ENCODE results near the gene THAP12.
"Not testable (repeated sequence)": the region's sequence is repeated elsewhere in the genome, so short reads cannot be mapped to it uniquely, and the experiment has no call there.

THAP12 gene

GRCh38 chr11:76419896-76420295, 39.0 kb upstream of the THAP12 start:
- TF ChIP-seq CTCF (IDR thresholded peaks at IDR 0.05): peak; percentile 35
- no peaks in the 10 kb centered on the region for H3K36me3 ChIP-seq (ENCODE audit: control insufficient read depth, insufficient read depth, low read length)
- no peaks in the 10 kb centered on the region for H3K27me3 ChIP-seq (ENCODE audit: control insufficient read depth, insufficient read depth, low read length)
- H3K4me3 ChIP-seq (ENCODE audit: low read depth, low read length): no peak overlapping the region
- no peak overlapping the region for H3K27ac ChIP-seq
- H3K9me3 ChIP-seq (ENCODE audit: control insufficient read depth, low read length): no peaks in the 10 kb centered on the region
- no peaks in the 10 kb centered on the region for H3K4me1 ChIP-seq
- H3K4me2 ChIP-seq (ENCODE audit: low read length): no peak overlapping the region
- no peaks in the 10 kb centered on the region for H3K79me2 ChIP-seq
- no peak overlapping the region for H2AFZ ChIP-seq
- H3K9ac ChIP-seq: no peak overlapping the region

GRCh38 chr11:76415073-76415472, 34.1 kb upstream of the THAP12 start:
- H3K9me3 ChIP-seq (ENCODE audit: control insufficient read depth, low read length): no peaks in the 10 kb centered on the region
- no peaks in the 10 kb centered on the region for H3K4me1 ChIP-seq
- no peaks in the 10 kb centered on the region for H3K36me3 ChIP-seq (ENCODE audit: control insufficient read depth, insufficient read depth, low read length)
- H3K27ac ChIP-seq: no peak overlapping the region
- no peak overlapping the region for H3K4me2 ChIP-seq (ENCODE audit: low read length)
- H3K4me3 ChIP-seq (ENCODE audit: low read depth, low read length): no peak overlapping the region
- no peaks in the 10 kb centered on the region for H3K27me3 ChIP-seq (ENCODE audit: control insufficient read depth, insufficient read depth, low read length)
- no peak overlapping the region for H3K9ac ChIP-seq
- no peaks in the 10 kb centered on the region for H3K79me2 ChIP-seq
- no peak overlapping the region for H2AFZ ChIP-seq
- TF ChIP-seq CTCF (IDR thresholded peaks at IDR 0.05): no peak

GRCh38 chr11:76410851-76411357, 30.0 kb upstream of the THAP12 start:
- no peaks in the 10 kb centered on the region for H3K9me3 ChIP-seq (ENCODE audit: control insufficient read depth, low read length)
- TF ChIP-seq CTCF (IDR thresholded peaks at IDR 0.05): no peak
- no peak overlapping the region for H3K27ac ChIP-seq
- H3K27me3 ChIP-seq (ENCODE audit: control insufficient read depth, insufficient read depth, low read length): no peaks in the 10 kb centered on the region
- no peak overlapping the region for H3K4me2 ChIP-seq (ENCODE audit: low read length)
- peaks cover 4% of the 10 kb centered on the region for H3K4me1 ChIP-seq
- no peak overlapping the region for H3K9ac ChIP-seq
- no peak overlapping the region for H2AFZ ChIP-seq
- H3K36me3 ChIP-seq (ENCODE audit: control insufficient read depth, insufficient read depth, low read length): no peaks in the 10 kb centered on the region
- no peaks in the 10 kb centered on the region for H3K79me2 ChIP-seq
- H3K4me3 ChIP-seq (ENCODE audit: low read depth, low read length): no peak overlapping the region

GRCh38 chr11:76408171-76408965, 27.4 kb upstream of the THAP12 start:
- no peaks in the 10 kb centered on the region for H3K36me3 ChIP-seq (ENCODE audit: control insufficient read depth, insufficient read depth, low read length)
- H3K27ac ChIP-seq: peak overlapping the region; percentile 21
- H3K9me3 ChIP-seq (ENCODE audit: control insufficient read depth, low read length): no peaks in the 10 kb centered on the region
- TF ChIP-seq CTCF (IDR thresholded peaks at IDR 0.05): no peak
- peak overlapping the region; percentile 70 for H2AFZ ChIP-seq
- H3K9ac ChIP-seq: no peak overlapping the region
- no peaks in the 10 kb centered on the region for H3K27me3 ChIP-seq (ENCODE audit: control insufficient read depth, insufficient read depth, low read length)
- no peak overlapping the region for H3K4me2 ChIP-seq (ENCODE audit: low read length)
- no peaks in the 10 kb centered on the region for H3K79me2 ChIP-seq
- no peak overlapping the region for H3K4me3 ChIP-seq (ENCODE audit: low read depth, low read length)
- H3K4me1 ChIP-seq: peaks cover 4% of the 10 kb centered on the region

- Histone ChIP-seq H2AFZ (no peak overlapping the region), H3K79me2 (no peaks in the 10 kb centered on the region), H3K36me3 (ENCODE audit: control insufficient read depth, insufficient read depth, low read length) (no peaks in the 10 kb centered on the region), H3K4me2 (ENCODE audit: low read length) (no peak overlapping the region), H3K4me1 (peaks cover 4% of the 10 kb centered on the region), H3K4me3 (ENCODE audit: low read depth, low read length) (no peak overlapping the region), H3K27me3 (ENCODE audit: control insufficient read depth, insufficient read depth, low read length) (no peaks in the 10 kb centered on the region), H3K27ac (no peak overlapping the region), H3K9ac (no peak overlapping the region), H3K9me3 (ENCODE audit: control insufficient read depth, low read length) (no peaks in the 10 kb centered on the region)
- TF ChIP-seq CTCF (IDR thresholded peaks at IDR 0.05): no peak
Measured at GRCh38 chr11:76406359-76406758, 25.4 kb upstream of the THAP12 start.

GRCh38 chr11:76401484-76401883, 20.6 kb upstream of the THAP12 start:
- not testable (repeated sequence) for H3K36me3 ChIP-seq (ENCODE audit: control insufficient read depth, insufficient read depth, low read length); H3K4me2 ChIP-seq (ENCODE audit: low read length); H3K4me3 ChIP-seq (ENCODE audit: low read depth, low read length); H3K4me1 ChIP-seq; H3K27ac ChIP-seq; H3K27me3 ChIP-seq (ENCODE audit: control insufficient read depth, insufficient read depth, low read length); H3K9me3 ChIP-seq (ENCODE audit: control insufficient read depth, low read length); H3K9ac ChIP-seq; H2AFZ ChIP-seq; H3K79me2 ChIP-seq
